Neural progenitor cell (in vitro differentiated cells): ENCODE data around the gene GREM1.

Experiments used
- EZH2 ChIP-seq: fragments of 200-600 bp; sonication (generic); IDR thresholded peaks from 2 replicates; pipeline ENCODE4 v1.6.1; 2017; ENCODE audit warnings: antibody characterized with exemption, mild to moderate bottlenecking, moderate library complexity
- EZH2phosphoT487 ChIP-seq: fragments of 200-600 bp; sonication (generic); IDR thresholded peaks from 2 replicates; pipeline ENCODE4 v1.6.1; 2017; ENCODE audit warnings: antibody characterized with exemption
- TF ChIP-seq, protein P1 (sequence below): fragments of 200-600 bp; sonication (generic); IDR thresholded peaks from 2 replicates; pipeline ENCODE4 v1.5.1; 2017; ENCODE audit warnings: antibody characterized with exemption, mild to moderate bottlenecking

DNA sequence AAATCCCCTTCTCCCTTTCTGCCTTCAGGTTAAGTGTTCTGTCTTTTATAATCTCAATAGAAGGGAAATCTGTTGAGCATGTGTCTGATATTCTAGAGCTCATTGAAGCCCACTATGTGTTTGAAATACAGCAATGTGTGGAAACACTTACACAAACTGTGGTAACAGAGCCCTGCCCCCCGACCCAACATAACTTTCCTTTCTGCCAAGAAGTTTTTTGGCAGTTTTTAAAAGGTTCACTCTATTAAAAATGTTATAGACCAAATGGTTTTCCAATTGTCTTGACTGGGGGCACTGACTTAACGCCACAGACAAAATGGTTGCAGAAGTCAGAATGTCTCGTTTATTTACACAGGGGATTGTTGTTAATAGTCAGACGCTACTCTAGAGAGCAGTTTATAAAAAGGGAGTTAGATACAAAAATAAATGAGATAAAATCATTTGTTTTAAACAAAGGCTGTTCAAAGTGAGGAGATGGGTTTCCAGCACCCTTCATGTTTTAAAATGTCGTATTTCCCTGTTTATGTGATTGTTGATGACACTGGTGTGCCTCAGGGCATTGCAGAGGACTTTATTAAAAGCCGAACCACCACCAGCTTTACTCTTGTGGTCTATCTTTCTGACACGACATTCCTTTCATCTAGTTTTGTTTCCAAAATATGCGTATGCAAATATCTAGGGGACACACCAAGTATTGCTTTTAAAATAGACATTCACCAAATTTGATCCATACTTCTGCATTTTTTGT is 26.7 kb upstream of the GREM1 start:
- TF ChIP-seq, protein P1, sequence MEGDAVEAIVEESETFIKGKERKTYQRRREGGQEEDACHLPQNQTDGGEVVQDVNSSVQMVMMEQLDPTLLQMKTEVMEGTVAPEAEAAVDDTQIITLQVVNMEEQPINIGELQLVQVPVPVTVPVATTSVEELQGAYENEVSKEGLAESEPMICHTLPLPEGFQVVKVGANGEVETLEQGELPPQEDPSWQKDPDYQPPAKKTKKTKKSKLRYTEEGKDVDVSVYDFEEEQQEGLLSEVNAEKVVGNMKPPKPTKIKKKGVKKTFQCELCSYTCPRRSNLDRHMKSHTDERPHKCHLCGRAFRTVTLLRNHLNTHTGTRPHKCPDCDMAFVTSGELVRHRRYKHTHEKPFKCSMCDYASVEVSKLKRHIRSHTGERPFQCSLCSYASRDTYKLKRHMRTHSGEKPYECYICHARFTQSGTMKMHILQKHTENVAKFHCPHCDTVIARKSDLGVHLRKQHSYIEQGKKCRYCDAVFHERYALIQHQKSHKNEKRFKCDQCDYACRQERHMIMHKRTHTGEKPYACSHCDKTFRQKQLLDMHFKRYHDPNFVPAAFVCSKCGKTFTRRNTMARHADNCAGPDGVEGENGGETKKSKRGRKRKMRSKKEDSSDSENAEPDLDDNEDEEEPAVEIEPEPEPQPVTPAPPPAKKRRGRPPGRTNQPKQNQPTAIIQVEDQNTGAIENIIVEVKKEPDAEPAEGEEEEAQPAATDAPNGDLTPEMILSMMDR, result no peak
- TF ChIP-seq EZH2, result no peak
- TF ChIP-seq EZH2phosphoT487, result no peak
